Body of pancreas (tissue), 4 donors: ENCODE results near the gene TGFBRAP1.

Experiments used
- CTCF ChIP-seq, 7 experiments: fragments of 450-650 bp in 4 of 7; fragments of 200-600 bp in 3 of 7; sonication (generic) in 3 of 7; IDR thresholded peaks; one replicate each; pipeline ENCODE4 v1.5.1; 2016 to 2019; ENCODE audit warnings: antibody characterized with exemption in 7 of 7
- POLR2A ChIP-seq, 3 donors: fragments of 450-650 bp; IDR thresholded peaks; one replicate each; pipeline ENCODE4 v1.6.1; 2016; ENCODE audit warnings: antibody characterized with exemption in 3 of 3, mild to moderate bottlenecking in 2 of 3

- peak in 1 of 7 experiments; percentile 2 for TF ChIP-seq CTCF (IDR thresholded peaks at IDR 0.05)
- no peak for TF ChIP-seq POLR2A (IDR thresholded peaks at IDR 0.05)
Observed at GRCh38 chr2:105377871-105378270, 48.3 kb upstream of the TGFBRAP1 start.
